ENCODE data around the gene SF3B4.
A peak's percentile ranks its signal among the peaks of the same experiment; 100 is the strongest.

SF3B4 gene

GRCh38 chr1:149927563-149928400 is at the start of gene SF3B4:
Gene SF3B4, minus strand, starts transcription at chr1:149927803. Its CDS starts 44 bp downstream, at chr1:149927759.
- TF ChIP-seq CTCF (IDR thresholded peaks at IDR 0.05) (no peak), ZFX (IDR thresholded peaks at IDR 0.05; ENCODE audit: borderline replicate concordance) (no peak)

GRCh38 chr1:149977345-149977744 is 49.7 kb upstream of the SF3B4 start:
- TF ChIP-seq ZFX (IDR thresholded peaks at IDR 0.05; ENCODE audit: borderline replicate concordance) (no peak), CTCF (IDR thresholded peaks at IDR 0.05) (no peak)
- H3K27ac ChIP-seq, result peak overlapping the region; percentile 49

More at GRCh38 chr1:149927563-149928400, at the start of gene SF3B4:
- H3K27ac ChIP-seq, result peak within 1 kb of the TSS; percentile 96

- no peak overlapping the region; the same call in 1 of the 2 replicates for H3K27ac ChIP-seq
- TF ChIP-seq ZFX (IDR thresholded peaks at IDR 0.05; ENCODE audit: borderline replicate concordance), result no peak
- no peak for TF ChIP-seq CTCF (IDR thresholded peaks at IDR 0.05)
Observed at GRCh38 chr1:149972547-149972946, 44.9 kb upstream of the SF3B4 start.

GRCh38 chr1:149967646-149968045 is 40.0 kb upstream of the SF3B4 start:
- no peak for TF ChIP-seq ZFX (IDR thresholded peaks at IDR 0.05; ENCODE audit: borderline replicate concordance)
- TF ChIP-seq CTCF (IDR thresholded peaks at IDR 0.05), result no peak
- H3K27ac ChIP-seq, result no peak overlapping the region

- TF ChIP-seq CTCF (IDR thresholded peaks at IDR 0.05) (no peak), ZFX (IDR thresholded peaks at IDR 0.05; ENCODE audit: borderline replicate concordance) (no peak)
- no peak overlapping the region for H3K27ac ChIP-seq
Observed at GRCh38 chr1:149967041-149967440, 39.4 kb upstream of the SF3B4 start.

GRCh38 chr1:149966405-149966804 is 38.8 kb upstream of the SF3B4 start:
- TF ChIP-seq ZFX (IDR thresholded peaks at IDR 0.05; ENCODE audit: borderline replicate concordance), result no peak
- H3K27ac ChIP-seq, result no peak overlapping the region

GRCh38 chr1:149965440-149965839 is 37.8 kb upstream of the SF3B4 start:
- H3K27ac ChIP-seq, result no peak overlapping the region
- no peak for TF ChIP-seq CTCF (IDR thresholded peaks at IDR 0.05)
- TF ChIP-seq ZFX (IDR thresholded peaks at IDR 0.05; ENCODE audit: borderline replicate concordance), result no peak

Measured in 22Rv1 (cell line).